ENCODE measurements around the gene TNRC6A. TPM values are rescaled to one million over a fixed set of nuclear protein-coding genes. Genes with fewer than 3 reads are reported as not detected.

Gene TNRC6A
- total and polyA plus RNA-seq, 4 donors = 10.3 to 93.0 (median 29.8) TPM

- H3K4me1 ChIP-seq (ENCODE audit: control insufficient read depth in 5 of 5, insufficient read depth in 5 of 5, low read length in 5 of 5) = peaks cover 0 to 22% (median 7%) of the 10 kb centered on the region in 5 donors
- TF ChIP-seq, protein P1, sequence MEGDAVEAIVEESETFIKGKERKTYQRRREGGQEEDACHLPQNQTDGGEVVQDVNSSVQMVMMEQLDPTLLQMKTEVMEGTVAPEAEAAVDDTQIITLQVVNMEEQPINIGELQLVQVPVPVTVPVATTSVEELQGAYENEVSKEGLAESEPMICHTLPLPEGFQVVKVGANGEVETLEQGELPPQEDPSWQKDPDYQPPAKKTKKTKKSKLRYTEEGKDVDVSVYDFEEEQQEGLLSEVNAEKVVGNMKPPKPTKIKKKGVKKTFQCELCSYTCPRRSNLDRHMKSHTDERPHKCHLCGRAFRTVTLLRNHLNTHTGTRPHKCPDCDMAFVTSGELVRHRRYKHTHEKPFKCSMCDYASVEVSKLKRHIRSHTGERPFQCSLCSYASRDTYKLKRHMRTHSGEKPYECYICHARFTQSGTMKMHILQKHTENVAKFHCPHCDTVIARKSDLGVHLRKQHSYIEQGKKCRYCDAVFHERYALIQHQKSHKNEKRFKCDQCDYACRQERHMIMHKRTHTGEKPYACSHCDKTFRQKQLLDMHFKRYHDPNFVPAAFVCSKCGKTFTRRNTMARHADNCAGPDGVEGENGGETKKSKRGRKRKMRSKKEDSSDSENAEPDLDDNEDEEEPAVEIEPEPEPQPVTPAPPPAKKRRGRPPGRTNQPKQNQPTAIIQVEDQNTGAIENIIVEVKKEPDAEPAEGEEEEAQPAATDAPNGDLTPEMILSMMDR (IDR thresholded peaks at IDR 0.05; ENCODE audit: control extremely low read depth, extremely low read depth) = no peak
- WGBS, 2 donors = 91 to 95% methylated on average over 18 of the region's 18 CpGs
- no peak overlapping the region for H3K4me3 ChIP-seq
- no peak for ATAC-seq (ENCODE audit: insufficient read depth, low FRiP score)
- no peak for DNase-seq
- H3K27ac ChIP-seq (ENCODE audit: low read depth in 1 of 2, low read length in 1 of 2) = no peak overlapping the region
- H3K9ac ChIP-seq (ENCODE audit: insufficient read depth in 1 of 2, low read length in 2 of 2) = no peak overlapping the region
- H3K9me3 ChIP-seq (ENCODE audit: control insufficient read depth in 4 of 4, insufficient read depth in 3 of 4, low read length in 3 of 4) = no peaks in the 10 kb centered on the region
- H3K36me3 ChIP-seq (ENCODE audit: control insufficient read depth in 4 of 4, insufficient read depth in 4 of 4, low read length in 4 of 4) = peaks cover 0 to 3% (median 1%) of the 10 kb centered on the region in 4 donors
- no peaks in the 10 kb centered on the region for H3K27me3 ChIP-seq (ENCODE audit: control insufficient read depth in 3 of 3, insufficient read depth in 3 of 3, low read length in 2 of 3)
Measured at GRCh38 chr16:24728011-24728410, 1.4 kb upstream of the TNRC6A start.

GRCh38 chr16:24728891-24729242, 584 bp upstream of the TNRC6A start:
- H3K4me3 ChIP-seq = peak overlapping the region; percentile 98
- ATAC-seq (ENCODE audit: insufficient read depth, low FRiP score) (peak; percentile 4), DNase-seq (no peak)
- H3K9me3 ChIP-seq (ENCODE audit: control insufficient read depth in 4 of 4, insufficient read depth in 3 of 4, low read length in 3 of 4) = no peaks in the 10 kb centered on the region
- peaks cover 0 to 22% (median 8%) of the 10 kb centered on the region in 5 donors for H3K4me1 ChIP-seq (ENCODE audit: control insufficient read depth in 5 of 5, insufficient read depth in 5 of 5, low read length in 5 of 5)
- H3K9ac ChIP-seq (ENCODE audit: insufficient read depth in 1 of 2, low read length in 2 of 2) = peak overlapping the region in 1 of 2 donors; percentile 69
- 4 to 6% methylated on average over 8 of the region's 8 CpGs for WGBS, 2 donors
- TF ChIP-seq, protein P1 (IDR thresholded peaks at IDR 0.05; ENCODE audit: control extremely low read depth, extremely low read depth) = no peak
- no peaks in the 10 kb centered on the region for H3K27me3 ChIP-seq (ENCODE audit: control insufficient read depth in 3 of 3, insufficient read depth in 3 of 3, low read length in 2 of 3)
- peak overlapping the region; percentile 95 to 98 for H3K27ac ChIP-seq (ENCODE audit: low read depth in 1 of 2, low read length in 1 of 2)
- H3K36me3 ChIP-seq (ENCODE audit: control insufficient read depth in 4 of 4, insufficient read depth in 4 of 4, low read length in 4 of 4) = peaks cover 0 to 8% (median 3%) of the 10 kb centered on the region in 4 donors

GRCh38 chr16:24729951-24730815, 732 bp downstream of the TNRC6A start:
- DNase-seq = peak; percentile 40 to 49 (median 40)
- Histone ChIP-seq H3K27ac (ENCODE audit: low read depth in 1 of 2, low read length in 1 of 2) (peak overlapping the region; percentile 95 to 98), H3K27me3 (ENCODE audit: control insufficient read depth in 3 of 3, insufficient read depth in 3 of 3, low read length in 2 of 3) (no peaks in the 10 kb centered on the region), H3K4me1 (ENCODE audit: control insufficient read depth in 5 of 5, insufficient read depth in 5 of 5, low read length in 5 of 5) (peaks cover 0 to 22% (median 11%) of the 10 kb centered on the region in 5 donors), H3K36me3 (ENCODE audit: control insufficient read depth in 4 of 4, insufficient read depth in 4 of 4, low read length in 4 of 4) (peaks cover 0 to 9% (median 3%) of the 10 kb centered on the region in 4 donors), H3K9me3 (ENCODE audit: control insufficient read depth in 4 of 4, insufficient read depth in 3 of 4, low read length in 3 of 4) (no peaks in the 10 kb centered on the region), H3K4me3 (peak overlapping the region; percentile 98), H3K9ac (ENCODE audit: insufficient read depth in 1 of 2, low read length in 2 of 2) (peak overlapping the region in 1 of 2 donors; percentile 62)
- WGBS, 2 donors = 0 to 1% methylated on average over 29 to 61 of the region's 61 CpGs
- ATAC-seq (ENCODE audit: insufficient read depth, low FRiP score) = no peak
- TF ChIP-seq, protein P1 (IDR thresholded peaks at IDR 0.05; ENCODE audit: control extremely low read depth, extremely low read depth) = no peak

Measured in lung (tissue), 12 donors.